ENCODE data around the gene LRCH4. TPM values are rescaled to one million over a fixed set of nuclear protein-coding genes. Genes with fewer than 3 reads are reported as not detected.

The LRCH4 gene
- total and polyA plus RNA-seq, 9 of the 15 experiments (the other 6 are each of a cell fraction or from before 2014, with no cell fraction given) = 0.06 to 63.3 (median 15.0) TPM

- no peak for TF ChIP-seq FOSL1 (tag; conservative IDR thresholded peaks at IDR 0.05)
- 0 out of 2 replicates have a peak, but pooled peaks have one; percentile 23 for TF ChIP-seq TARDBP (IDR thresholded peaks at IDR 0.05)
- 0 out of 2 replicates have a peak, but pooled peaks have one; percentile 28 for TF ChIP-seq ESRRA (IDR thresholded peaks at IDR 0.05; ENCODE audit: borderline replicate concordance, low read depth)
- no peak for TF ChIP-seq SMC3 (conservative IDR thresholded peaks at IDR 0.05; ENCODE audit: insufficient read depth, low read depth, low read length)
- TF ChIP-seq ZNF197 (CRISPR knock-in tag; IDR thresholded peaks at IDR 0.05; ENCODE audit: low read depth) = no peak
- TF ChIP-seq FOXJ2 (tag; IDR thresholded peaks at IDR 0.05) = no peak
- no peak for TF ChIP-seq SNRNP70 (optimal IDR thresholded peaks at IDR 0.05; ENCODE audit: low read depth, low read length)
- peak; percentile 18; the same call in 1 of the 2 replicates for TF ChIP-seq ZC3H4 (CRISPR knock-in tag; IDR thresholded peaks at IDR 0.05; ENCODE audit: borderline replicate concordance)
- peak; percentile 42; the same call in 1 of the 2 replicates for TF ChIP-seq SIN3B (IDR thresholded peaks at IDR 0.05; ENCODE audit: low read depth)
- peak in 1 of 2 experiments; percentile 70; a peak in 1 of 4 replicates for TF ChIP-seq HDAC1 (IDR thresholded peaks at IDR 0.05)
- TF ChIP-seq, protein P1, sequence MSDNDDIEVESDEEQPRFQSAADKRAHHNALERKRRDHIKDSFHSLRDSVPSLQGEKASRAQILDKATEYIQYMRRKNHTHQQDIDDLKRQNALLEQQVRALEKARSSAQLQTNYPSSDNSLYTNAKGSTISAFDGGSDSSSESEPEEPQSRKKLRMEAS (CRISPR knock-in tag; IDR thresholded peaks at IDR 0.05) = peak; percentile 34; the same call in 1 of the 2 replicates
- no peak; the same call in 1 of the 2 replicates for TF ChIP-seq NKRF (IDR thresholded peaks at IDR 0.05; ENCODE audit: borderline replicate concordance)
- TF ChIP-seq SIRT6 (IDR thresholded peaks at IDR 0.05; ENCODE audit: low read depth, low read length) = no peak
- no peak for TF ChIP-seq CREB3 (tag; conservative IDR thresholded peaks at IDR 0.05; ENCODE audit: low read depth)
- TF ChIP-seq MTA3 (IDR thresholded peaks at IDR 0.05; ENCODE audit: borderline replicate concordance) = peak; percentile 65; the same call in 1 of the 2 replicates
- TF ChIP-seq ZNF511 (CRISPR knock-in tag; IDR thresholded peaks at IDR 0.05) = 0 out of 2 replicates have a peak, but pooled peaks have one; percentile 39
- TF ChIP-seq ZBTB26 (CRISPR knock-in tag; IDR thresholded peaks at IDR 0.05) = 0 out of 2 replicates have a peak, but pooled peaks have one; percentile 23
- peak; percentile 54; the same call in 1 of the 2 replicates for TF ChIP-seq ZFP1 (CRISPR knock-in tag; IDR thresholded peaks at IDR 0.05)
- TF ChIP-seq DIDO1 (tag; IDR thresholded peaks at IDR 0.05; ENCODE audit: low read depth) = 0 out of 2 replicates have a peak, but pooled peaks have one; percentile 18
- TF ChIP-seq KDM2B (CRISPR knock-in tag; IDR thresholded peaks at IDR 0.05) = no peak
- peak; percentile 34 for TF ChIP-seq CXXC5 (CRISPR knock-in tag; IDR thresholded peaks at IDR 0.05)
- no peak for TF ChIP-seq RBM15 (IDR thresholded peaks at IDR 0.05; ENCODE audit: insufficient read depth, low read length)
These were observed 1.0 kb downstream of the LRCH4 start (continued) for GRCh38 chr7:100584683-100585510.

Measured in K562 (cell line).